Activated CD8-positive, alpha-beta memory T cell treated with anti-CD3 and anti-CD28 coated beads, Interleukin-2, amount 50 U/mL, for 1 hour (primary cell): Measurements from ENCODE around the gene PRAMEF18.
"Not testable (repeated sequence)": the region's sequence is repeated elsewhere in the genome, so short reads cannot be mapped to it uniquely, and the experiment has no call there.

Experiments used
- DNase-seq: peaks from one replicate; pipeline ENCODE4 v3.0.0-alpha.2; 2020; ENCODE audit errors: extremely low read depth

PRAMEF18 gene

DNA sequence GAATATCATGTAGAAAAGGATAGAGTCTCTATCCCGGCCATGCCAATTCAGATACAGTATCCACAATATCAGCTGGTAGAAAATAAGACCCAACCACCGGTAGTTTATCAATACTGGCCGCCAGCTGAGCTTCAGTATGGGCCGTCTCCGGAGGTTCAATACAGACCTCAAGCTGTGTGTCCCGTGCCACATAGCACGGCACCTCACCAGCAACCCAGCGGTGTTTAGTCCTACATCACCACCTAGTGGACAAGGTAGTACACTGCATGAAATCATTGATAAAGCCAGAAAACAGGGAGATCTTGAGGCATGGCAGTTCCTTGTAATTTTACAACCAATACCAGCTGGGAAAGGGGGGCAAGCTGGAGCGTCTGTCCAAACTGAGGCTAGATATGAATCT, 17.2 kb downstream of the PRAMEF18 start:
- not testable (repeated sequence) for DNase-seq

DNA sequence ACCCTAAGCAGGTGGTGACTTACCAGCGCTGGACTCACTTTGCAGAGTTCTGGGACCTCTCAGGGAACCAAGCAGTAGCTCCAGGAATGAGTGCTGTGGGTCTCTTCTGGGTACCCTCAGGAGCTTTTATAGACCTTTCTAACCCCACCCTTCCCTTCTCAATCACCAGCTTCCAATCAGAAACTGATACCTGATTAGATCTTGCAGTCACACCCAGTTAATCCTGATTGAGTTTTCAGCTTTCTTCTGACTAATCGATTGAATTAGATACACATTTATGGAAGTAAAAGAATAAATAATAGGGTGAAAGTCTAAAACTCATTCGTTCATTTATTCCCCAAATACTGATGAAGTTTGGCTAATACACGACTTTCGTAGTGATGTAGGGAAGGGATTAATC, 24.6 kb downstream of the PRAMEF18 start, which contains the start of gene PRAMEF13:
Gene PRAMEF13 (minus strand): TSS at position 101 of the 400 bp plus-strand sequence. CDS start 1,820 bp downstream, outside the sequence.
- DNase-seq, result not testable (repeated sequence)
